SIG-M5 treated with dmso at 0.1 percent for 504 hours (cell line): ENCODE data around the gene GTPBP1.

Experiments
- DNase-seq: peaks from one replicate; lab custom pipeline; 2025; ENCODE audit not compliant: unreplicated experiment; lab: John Stamatoyannopoulos, UW

GTPBP1 gene

GRCh38 chr22:38739300-38740055, 33.7 kb downstream of the GTPBP1 start:
- DNase-seq, result no peak

GRCh38 chr22:38740116-38740723, 34.5 kb downstream of the GTPBP1 start:
- DNase-seq, result no peak

GRCh38 chr22:38740754-38741153, 35.0 kb downstream of the GTPBP1 start:
- no peak for DNase-seq

- no peak for DNase-seq
Measured at GRCh38 chr22:38741166-38741565, 35.4 kb downstream of the GTPBP1 start.

- DNase-seq, result no peak
Measured at GRCh38 chr22:38741576-38741975, 35.8 kb downstream of the GTPBP1 start.

- no peak for DNase-seq
Measured at GRCh38 chr22:38742176-38742942, 36.6 kb downstream of the GTPBP1 start.

- DNase-seq, result no peak
Measured at GRCh38 chr22:38744981-38745380, 39.2 kb downstream of the GTPBP1 start.

- no peak for DNase-seq
Measured at GRCh38 chr22:38745676-38746460, 40.1 kb downstream of the GTPBP1 start.

- no peak for DNase-seq
Measured at GRCh38 chr22:38748487-38749136, 42.9 kb downstream of the GTPBP1 start.

- DNase-seq, result no peak
Measured at GRCh38 chr22:38750104-38750503, 44.4 kb downstream of the GTPBP1 start.

- no peak for DNase-seq
Measured at GRCh38 chr22:38750638-38751037, 44.9 kb downstream of the GTPBP1 start.

GRCh38 chr22:38751066-38751421, 45.3 kb downstream of the GTPBP1 start:
- no peak for DNase-seq

- peak; percentile 77 for DNase-seq
Measured at GRCh38 chr22:38751422-38752346, 45.9 kb downstream of the GTPBP1 start.

GRCh38 chr22:38753948-38754750, 48.4 kb downstream of the GTPBP1 start:
- peak; percentile 32 for DNase-seq

GRCh38 chr22:38754751-38755154, 49.0 kb downstream of the GTPBP1 start:
- peak; percentile 88 for DNase-seq

GRCh38 chr22:38755155-38755910, 49.6 kb downstream of the GTPBP1 start:
- peak; percentile 58 for DNase-seq

GRCh38 chr22:38755911-38756532, 50.3 kb downstream of the GTPBP1 start, which contains the start of gene SUN2:
Gene SUN2 (minus strand): TSS chr22:38755998. CDS start chr22:38752628, 3,370 bp downstream.
- DNase-seq, result peak; percentile 59
